HG03159 (cell line): ENCODE measurements around the gene CYP2F1.

Experiments
- ATAC-seq: cut with Tn5 transposase; IDR thresholded peaks from one replicate; pipeline ENCODE4 v1.9.1; 2021; ENCODE audit warnings: mild to moderate bottlenecking, moderate library complexity; ENCODE audit not compliant: unreplicated experiment

CYP2F1 gene

GRCh38 chr19:41175801-41176777, 61.9 kb downstream of the CYP2F1 start:
- no peak for ATAC-seq
